AG09319 (cell line): ENCODE data around the gene TRPV5.
A peak's percentile ranks its signal among the peaks of the same experiment; 100 is the strongest.

Experiments used
- DNase-seq: peaks from one replicate; pipeline ENCODE4 v3.0.0-alpha.2; 2010; ENCODE audit warnings: low read depth; ENCODE audit errors: extremely low read depth
- CTCF ChIP-seq: IDR thresholded peaks from 2 replicates; pipeline ENCODE4 v1.5.1; 2011; ENCODE audit warnings: low read depth, mild to moderate bottlenecking, inconsistent platforms, low read length, moderate library complexity

The TRPV5 gene

GRCh38 chr7:142882338-142882678, 51.2 kb downstream of the TRPV5 start:
- no peak for TF ChIP-seq CTCF
- no peak for DNase-seq

GRCh38 chr7:142881586-142882337, 51.8 kb downstream of the TRPV5 start:
- TF ChIP-seq CTCF, result no peak

GRCh38 chr7:142880876-142881505, 52.6 kb downstream of the TRPV5 start:
- peak; percentile 74 for TF ChIP-seq CTCF
- no peak for DNase-seq

More at GRCh38 chr7:142881586-142882337, 51.8 kb downstream of the TRPV5 start:
- DNase-seq, result no peak

DNA sequence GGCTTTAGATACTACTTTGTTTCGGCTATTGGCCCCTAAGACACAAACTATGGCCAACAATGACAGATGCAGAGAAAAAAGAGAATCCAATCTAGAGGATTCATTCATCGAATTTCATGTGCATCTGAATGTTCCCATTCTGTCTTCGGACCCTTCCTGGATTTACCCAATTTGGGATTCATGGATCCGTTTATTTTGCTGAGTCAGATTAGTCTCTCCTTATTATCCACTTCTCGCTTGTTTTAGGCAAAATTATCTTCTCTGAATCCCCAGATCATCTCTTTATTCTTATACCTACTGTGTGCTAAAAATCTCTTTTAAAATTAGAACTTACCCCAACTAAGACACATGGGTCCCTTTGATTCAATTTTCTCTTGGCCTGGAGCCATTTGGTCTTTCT, 54.5 kb downstream of the TRPV5 start:
- no peak for DNase-seq
- no peak for TF ChIP-seq CTCF

DNA sequence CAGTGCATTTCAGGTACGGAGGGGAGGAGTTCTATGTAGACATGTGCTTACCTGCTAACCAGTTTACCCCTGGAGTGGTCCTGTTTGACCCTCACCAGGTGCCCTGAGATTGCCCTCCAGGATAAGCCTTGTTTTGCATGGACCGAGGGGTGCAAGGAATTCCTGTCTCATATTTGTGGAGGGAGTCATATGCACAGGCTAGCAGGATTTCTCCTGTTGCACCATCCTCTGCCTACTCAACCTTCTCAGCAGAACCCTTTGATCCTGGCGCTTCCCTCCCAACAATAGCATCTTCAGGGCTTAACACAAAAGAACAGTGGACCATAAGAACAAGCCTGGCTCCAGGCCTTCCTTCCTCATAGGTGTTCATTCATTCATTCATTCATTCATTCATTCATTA, 55.2 kb downstream of the TRPV5 start:
- DNase-seq, result no peak
- no peak for TF ChIP-seq CTCF

DNA sequence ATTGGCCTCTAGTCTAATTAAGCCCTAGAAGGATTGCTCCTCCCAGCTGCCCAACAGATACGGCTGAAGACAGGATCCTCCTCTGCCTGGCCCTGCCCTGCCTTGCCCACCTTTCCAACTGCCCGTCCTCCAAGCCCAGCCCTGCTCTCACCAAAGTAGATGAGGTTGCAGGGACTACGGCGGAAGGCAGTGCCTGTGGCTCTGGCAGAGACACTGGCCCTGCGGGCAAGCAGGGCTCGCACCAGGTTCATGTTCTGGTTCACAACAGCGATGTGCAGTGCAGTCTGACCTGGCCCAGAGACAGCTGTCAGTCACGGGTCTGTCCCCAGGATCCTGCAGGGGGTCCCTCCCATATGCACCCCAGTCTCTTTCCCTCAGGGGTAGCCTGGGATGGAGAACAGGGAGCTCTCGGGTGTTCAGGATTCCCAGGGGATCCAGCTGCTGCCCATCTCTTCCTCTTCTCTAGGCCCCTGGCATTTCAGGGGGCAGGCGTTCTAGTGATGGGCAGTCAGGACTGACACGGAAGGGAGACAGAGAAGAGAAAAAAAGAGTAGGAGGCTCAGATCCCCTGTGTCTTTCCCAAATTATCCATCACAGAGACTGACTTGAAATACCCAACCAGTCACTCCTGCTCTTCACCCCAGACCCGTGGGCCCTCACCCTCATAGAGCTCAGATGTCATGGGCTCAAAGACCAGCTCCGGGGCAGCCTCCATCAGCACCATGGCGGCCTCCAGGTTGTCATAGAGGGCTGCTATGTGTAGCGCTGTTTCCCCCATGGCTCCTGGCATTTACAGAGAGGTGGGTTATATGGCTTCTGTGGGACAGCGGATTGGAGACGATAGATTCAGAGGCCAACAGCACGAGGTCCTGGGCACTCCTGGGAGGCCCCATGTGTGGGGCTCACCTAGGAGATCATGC, 56.3 kb downstream of the TRPV5 start:
- no peak for TF ChIP-seq CTCF
- DNase-seq, result no peak
